CMK (cell line): ENCODE data around the gene SYNPR.
"Not testable (repeated sequence)": the region's sequence is repeated elsewhere in the genome, so short reads cannot be mapped to it uniquely, and the experiment has no call there.

Experiments used
- DNase-seq: peaks from one replicate; pipeline ENCODE4 v3.0.0-alpha.2; 2010; ENCODE audit warnings: low read depth

Gene SYNPR

GRCh38 chr3:63631670-63632069 is 353.6 kb downstream of the SYNPR start:
- DNase-seq = no peak

- no peak for DNase-seq
Measured at GRCh38 chr3:63635186-63635585, 357.1 kb downstream of the SYNPR start.

DNA sequence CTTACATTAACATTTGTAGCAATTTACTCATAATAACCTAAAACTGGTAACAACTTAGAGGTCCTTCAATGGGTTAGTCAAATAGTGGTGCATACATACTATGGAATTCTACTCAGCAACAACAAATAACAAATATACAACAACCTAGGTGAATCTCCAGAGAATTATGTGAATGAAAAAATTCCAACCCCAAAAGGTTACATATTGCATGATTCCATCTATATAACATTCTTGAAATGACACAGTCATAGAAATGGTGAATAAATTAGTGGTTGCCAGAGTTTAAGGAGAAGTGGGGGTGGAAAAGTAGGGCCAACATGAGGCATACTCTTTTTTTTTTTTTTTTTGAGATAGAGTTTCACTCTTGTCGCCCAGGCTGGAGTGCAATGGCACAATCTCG is 361.7 kb downstream of the SYNPR start:
- DNase-seq = no peak

GRCh38 chr3:63642488-63642887 is 364.4 kb downstream of the SYNPR start:
- DNase-seq = no peak

GRCh38 chr3:63644212-63644797 is 366.2 kb downstream of the SYNPR start:
- no peak for DNase-seq

DNA sequence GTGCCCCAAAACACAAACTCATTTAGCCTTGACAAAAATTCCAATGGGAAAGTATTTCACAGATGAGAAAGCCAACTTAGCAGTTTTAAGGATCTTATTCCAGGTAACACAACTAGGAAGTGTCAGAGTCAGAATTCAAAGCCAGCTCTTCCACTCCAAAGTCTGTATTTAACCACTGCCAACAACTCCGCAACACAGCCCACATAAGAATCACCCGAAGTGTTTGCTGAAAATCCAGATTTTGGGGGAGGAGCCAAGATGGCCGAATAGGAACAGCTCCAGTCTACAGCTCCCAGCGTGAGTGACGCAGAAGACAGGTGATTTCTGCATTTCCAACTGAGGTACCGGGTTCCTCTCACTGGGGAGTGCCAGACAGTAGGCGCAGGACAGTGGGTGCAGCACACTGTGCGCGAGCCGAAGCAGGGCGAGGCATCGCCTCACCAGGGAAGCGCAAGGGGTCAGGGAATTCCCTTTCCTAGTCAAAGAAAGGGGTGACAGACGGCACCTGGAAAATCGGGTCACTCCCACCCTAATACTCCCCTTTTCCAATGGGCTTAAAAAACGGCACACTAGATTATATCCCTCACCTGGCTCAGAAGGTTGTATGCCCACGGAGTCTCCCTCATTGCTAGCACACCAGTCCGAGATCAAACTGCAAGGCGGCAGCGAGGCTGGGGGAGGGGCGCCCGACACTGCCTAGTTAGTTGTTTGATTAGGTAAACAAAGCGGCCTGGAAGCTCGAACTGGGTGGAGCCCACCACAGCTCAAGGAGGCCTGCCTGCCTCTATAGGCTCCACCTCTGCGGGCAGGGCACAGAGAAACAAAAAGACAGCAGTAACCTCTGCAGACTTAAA is 367.0 kb downstream of the SYNPR start:
- not testable (repeated sequence) for DNase-seq

DNA sequence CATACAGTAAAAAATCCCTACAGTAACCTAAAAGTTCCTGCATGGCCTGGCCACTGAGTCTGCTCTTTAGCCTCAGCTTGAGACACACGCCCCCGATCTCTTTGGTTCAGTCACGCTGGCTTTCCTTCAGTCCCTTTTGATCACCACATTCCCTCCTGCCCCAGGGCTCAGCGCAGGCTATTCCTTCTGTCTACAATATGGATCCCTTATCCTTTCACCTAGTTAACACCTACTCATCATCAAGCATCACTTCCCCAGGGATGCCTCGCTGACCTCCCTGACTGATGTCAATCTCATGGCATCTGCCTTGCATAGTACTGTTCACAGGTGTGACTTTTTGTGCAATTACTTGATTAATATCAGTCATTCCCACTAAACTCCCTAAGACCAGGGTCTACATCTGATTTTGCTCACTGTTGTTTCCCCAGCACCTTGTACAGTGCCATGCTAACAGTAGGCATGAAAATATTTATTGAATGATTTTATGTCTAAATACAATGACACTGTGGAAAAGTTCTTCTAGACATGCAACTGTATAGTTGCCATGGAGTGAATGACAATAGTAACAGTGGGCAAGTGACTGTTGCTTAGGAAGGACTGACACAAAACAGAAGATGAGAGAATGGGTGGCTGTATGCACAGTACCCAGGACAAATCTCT is 374.1 kb downstream of the SYNPR start, which contains the start of gene SNTN:
SNTN (plus strand) TSS at position 610 of the 660 bp plus-strand sequence; CDS start at position 623, 13 bp downstream.
- DNase-seq = no peak

- no peak for DNase-seq
Measured at GRCh38 chr3:63654211-63654610, 376.1 kb downstream of the SYNPR start.

DNA sequence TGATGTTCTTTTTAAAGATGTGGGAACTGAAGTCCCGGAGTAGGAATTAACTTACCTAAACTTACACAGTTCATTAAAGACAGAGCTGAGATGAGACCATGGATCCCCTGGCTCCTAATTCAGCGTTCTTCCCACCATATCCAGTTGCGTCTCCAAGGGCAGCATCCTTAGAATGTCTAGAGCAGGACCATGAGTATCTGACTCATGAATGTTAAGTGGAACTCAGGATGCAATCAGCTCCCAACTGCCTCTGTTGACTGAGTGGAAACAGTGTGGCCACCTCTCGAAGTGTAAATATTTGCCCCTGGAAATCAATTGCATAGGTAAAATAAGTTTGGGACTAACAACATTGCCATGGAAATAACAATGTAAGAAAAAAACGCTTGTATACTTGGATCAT is 376.8 kb downstream of the SYNPR start:
- no peak for DNase-seq

- no peak for DNase-seq
Measured at GRCh38 chr3:63655519-63655918, 377.4 kb downstream of the SYNPR start.

GRCh38 chr3:63656786-63657185 is 378.7 kb downstream of the SYNPR start:
- DNase-seq = no peak

GRCh38 chr3:63661242-63661641 is 383.1 kb downstream of the SYNPR start:
- DNase-seq = no peak

DNA sequence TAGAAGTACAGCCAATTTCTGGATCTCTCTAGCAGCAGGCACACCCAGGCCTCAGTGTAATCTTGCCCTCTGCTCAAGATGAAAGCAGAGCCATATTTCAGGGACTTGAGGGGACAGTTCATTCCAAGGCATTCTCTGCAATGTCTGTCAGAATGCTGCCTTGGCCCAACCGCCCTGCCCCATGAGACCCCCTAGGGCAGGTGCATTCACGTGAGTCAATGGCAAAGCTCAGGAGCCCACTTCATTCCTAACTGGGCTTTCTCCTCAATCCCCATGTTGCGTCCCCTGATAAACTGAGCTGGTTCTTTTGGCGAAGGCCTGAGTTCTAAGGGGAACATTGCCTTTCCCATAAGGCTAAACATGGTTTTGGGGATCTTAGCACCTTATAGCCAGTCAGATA is 383.9 kb downstream of the SYNPR start:
- DNase-seq = no peak

- no peak for DNase-seq
Measured at GRCh38 chr3:63662500-63662899, 384.4 kb downstream of the SYNPR start.
